Ramos (cell line): ENCODE measurements around the gene KRTAP2-4.
"Not testable (repeated sequence)": the region's sequence is repeated elsewhere in the genome, so short reads cannot be mapped to it uniquely, and the experiment has no call there.

ENCODE experiments used
- in situ Hi-C: fragments of 300-500 bp; cut with MboI; formaldehyde crosslinking; loops from one replicate; pipeline ENCODE4 v1.14.3; 2022; ENCODE audit warnings: low sequenced_read_pairs; ENCODE audit not compliant: unreplicated experiment

Gene KRTAP2-4, protein sequence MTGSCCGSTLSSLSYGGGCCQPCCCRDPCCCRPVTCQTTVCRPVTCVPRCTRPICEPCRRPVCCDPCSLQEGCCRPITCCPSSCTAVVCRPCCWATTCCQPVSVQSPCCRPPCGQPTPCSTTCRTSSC

DNA sequence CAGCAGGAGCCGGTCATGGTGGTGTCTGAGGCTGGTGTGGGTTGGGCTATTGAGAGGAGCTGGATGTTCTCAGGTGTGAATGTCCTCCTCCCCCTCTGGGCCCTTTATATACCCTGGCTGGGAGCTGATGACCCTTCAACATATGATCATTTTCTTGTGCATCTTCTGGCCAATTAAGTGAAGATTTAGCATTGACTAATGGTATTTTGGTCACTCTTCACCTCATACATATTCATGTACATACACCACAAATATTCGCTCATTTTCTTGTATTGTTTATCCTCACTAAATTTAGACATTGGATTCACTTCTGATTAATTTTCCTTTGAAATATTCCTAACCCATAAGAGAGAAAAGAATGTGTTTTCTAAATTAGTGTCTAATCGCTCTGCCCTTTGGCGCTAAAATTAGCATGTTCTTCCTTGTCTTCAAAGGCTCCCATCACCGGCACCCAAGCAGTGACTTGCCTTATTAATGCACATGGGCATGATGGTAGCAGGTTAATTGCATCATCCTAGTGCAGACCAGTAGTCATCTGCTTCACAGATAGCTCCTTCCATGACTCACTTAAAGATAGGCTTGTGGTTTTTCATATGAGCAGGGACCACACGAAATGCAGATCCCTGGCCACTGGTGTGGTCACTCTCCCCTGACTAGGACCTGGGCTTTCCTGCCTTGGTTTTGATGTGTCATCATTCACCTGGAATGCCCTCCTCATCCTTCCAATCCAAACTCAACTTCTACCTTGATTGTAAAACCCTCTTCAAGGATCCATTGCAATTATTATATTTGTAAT is at the start of gene KRTAP2-4:
Gene KRTAP2-4, minus strand, starts transcription at position 51 of the 796 bp plus-strand sequence. Its CDS starts 34 bp downstream, at position 17.
- in situ Hi-C loops = no loop called here

DNA sequence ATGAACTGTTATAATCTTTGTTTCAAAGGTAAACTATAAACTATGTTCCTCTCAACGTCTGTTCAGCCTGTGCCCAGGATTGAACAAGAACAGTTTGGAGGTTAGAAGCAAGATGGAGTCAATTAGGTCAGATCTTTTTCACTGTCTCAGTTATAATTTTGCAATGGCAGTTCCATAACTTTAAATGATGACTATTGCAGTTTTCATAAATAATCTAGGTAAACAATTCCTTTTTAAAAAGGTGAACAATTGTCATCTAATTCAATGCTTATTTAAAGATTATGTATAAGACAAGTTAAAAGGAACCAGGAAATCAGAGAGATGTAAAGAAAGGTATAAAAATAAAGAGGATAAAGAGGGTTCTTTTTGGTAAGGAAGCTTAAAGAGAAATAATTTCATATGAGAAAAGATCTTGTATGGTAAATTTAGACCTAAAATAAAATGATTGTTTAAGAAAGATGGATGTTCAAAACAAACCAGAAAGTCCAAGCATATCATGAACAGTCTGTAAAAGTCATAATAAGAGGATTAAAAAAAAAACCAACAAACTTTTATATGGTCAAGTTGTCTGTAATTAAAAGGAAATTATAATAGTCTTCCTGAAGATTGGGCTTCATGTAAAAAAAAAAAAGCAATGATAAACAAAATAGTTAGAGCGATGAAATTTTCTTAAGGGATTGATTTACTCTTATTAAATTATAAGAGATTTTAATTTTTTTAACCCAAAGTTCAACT is 45.6 kb upstream of the KRTAP2-4 start:
- in situ Hi-C loops = no loop called here

DNA sequence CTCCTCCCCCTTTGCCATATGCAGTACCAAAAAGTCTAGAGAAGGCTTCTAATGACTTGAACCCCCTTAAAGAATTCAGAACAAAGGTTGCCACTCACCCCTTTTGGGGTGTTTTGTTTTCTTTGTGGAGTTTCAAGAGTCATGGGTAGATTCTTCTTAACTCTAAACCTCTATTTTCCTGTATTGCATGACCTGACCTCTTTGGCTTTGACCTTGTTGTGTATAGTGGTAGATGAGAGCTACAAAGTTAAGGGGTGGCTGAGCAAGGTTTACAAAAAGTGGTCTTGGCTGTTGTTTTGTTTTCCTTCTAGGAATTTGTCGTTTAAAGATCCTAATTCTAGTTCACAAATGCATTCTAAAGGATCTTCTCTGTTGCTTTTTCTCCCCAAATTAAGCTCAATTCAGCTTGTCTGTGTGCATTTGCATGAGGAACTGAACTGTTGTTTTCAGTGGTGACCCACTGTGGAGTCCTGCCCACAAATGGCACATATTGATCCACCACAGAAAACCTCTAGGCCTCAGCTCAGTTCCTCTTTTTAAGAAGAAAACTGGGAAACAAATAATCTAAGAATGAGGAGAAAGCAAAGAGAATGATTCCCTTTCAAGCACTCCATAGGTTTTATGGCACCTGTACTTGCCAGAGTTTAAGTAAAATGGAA is 43.2 kb upstream of the KRTAP2-4 start:
- in situ Hi-C loops = not testable (repeated sequence)

DNA sequence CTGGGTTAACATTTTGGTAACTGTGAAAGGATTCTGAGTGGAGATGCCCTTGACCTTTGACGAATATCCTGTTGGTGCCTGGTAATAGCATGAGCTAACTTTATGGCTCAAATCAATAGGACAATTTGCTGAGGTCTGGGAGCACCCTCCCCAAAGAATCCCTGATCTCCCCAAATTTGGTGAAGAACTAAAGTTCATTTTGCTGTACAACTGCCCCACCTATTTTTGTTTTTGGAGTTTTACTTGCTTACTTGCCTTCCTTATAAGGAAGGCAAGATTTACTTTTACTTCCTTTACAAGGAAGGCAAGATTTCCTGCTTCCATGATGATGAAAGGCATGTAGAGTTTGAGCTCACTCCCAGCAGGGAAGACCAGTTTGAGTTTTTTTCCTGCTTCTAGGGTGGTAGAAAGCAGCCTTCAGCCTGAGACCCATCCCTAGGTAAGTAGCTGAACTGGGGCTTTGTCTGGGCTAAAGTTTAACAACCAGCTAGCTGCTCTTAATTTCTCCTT is 42.3 kb upstream of the KRTAP2-4 start:
- in situ Hi-C loops = no loop called here

DNA sequence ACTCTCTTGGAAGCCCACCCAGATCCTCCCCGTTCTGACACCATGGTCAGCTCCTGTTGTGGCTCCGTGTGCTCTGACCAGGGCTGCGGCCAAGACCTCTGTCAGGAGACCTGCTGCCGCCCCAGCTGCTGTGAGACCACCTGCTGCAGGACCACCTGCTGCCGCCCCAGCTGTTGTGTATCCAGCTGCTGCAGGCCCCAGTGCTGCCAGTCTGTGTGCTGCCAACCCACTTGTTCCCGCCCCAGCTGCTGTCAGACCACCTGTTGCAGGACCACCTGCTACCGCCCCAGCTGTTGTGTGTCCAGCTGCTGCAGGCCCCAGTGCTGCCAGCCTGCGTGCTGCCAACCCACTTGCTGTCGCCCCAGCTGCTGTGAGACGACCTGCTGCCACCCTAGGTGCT is 39.7 kb upstream of the KRTAP2-4 start, which contains the start of gene KRTAP4-9:
Gene KRTAP4-9, plus strand, starts transcription at position 43 of the 400 bp plus-strand sequence. Its CDS starts 0 bp downstream, at position 43.
- in situ Hi-C loops = not testable (repeated sequence)

DNA sequence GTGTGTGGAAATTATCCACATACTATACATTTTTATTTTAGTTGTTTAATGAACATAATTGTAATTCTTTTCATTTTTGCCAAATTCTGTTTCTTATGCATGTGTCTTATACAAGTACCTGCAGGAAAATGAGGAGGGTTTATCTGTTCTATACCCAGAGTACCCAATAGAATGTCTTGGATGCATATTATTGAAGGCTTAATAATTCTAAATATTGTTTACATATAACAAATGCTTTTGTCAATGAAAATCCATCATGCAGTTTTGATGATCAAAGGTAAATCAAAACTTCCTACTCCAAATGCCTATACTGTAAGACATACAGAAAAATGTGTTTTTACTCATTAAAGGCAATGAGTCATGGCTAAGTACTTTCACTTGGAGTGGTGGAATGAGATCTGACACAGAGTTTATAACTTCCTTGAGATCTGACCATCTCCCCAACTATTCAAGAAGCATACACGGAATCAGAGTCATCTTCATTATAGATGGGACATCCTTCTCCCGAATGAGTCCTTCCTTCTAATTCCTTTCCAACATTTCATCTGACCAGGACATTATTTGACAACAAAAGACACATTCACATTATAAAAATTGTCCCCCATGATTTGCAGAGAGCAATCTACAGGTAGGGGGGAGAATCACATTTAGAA is 38.8 kb upstream of the KRTAP2-4 start:
- in situ Hi-C loops = not testable (repeated sequence)

DNA sequence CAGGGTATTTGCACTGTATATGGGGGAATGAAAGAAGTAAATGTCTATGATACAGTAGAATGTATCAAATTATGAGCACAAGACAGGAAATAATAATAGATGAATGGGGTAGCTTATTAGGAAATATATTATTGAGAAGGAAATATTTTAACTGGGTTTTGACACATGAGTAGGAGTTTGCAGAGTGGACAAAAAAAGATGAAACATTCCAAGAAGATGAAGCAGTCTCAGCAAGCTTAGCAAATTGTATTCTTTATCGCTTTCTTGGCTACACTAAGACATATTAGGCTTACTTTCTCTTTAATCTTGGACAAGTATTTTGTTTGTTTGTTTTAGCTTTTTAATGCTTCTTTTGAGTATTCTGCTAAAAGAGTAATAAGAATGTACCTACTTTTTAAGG is 38.2 kb upstream of the KRTAP2-4 start:
- in situ Hi-C loops = no loop called here

DNA sequence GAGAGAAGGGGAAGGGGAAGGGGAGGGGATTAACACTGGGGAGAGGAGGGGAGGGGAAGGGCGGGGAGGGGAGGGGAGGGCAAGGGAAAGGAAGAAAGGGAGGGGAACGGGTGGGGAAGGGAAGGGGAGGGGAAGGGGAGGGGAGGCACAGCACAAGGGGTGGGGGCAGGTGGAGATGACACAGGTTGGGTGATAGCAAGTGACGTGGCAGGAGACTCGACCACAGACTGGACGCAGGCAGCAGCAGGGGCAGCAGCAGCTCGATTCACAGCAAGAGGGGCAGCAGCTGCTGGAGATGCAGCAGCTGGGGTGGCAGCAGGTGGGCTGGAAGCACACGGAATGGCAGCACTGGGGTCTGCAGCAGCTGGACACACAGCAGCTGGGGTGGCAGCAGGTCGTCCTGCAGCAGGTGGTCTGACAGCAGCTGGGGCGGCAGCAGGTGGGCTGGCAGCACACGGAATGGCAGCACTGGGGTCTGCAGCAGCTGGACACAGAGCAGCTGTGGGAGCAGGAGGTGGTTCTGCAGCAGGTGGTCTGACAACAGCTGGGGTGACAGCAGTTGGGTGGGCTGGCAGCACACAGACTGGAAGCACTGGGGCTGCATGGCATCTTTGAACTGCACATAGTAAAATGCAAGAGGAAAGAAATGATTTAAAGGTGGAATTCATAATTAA is 36.0 kb upstream of the KRTAP2-4 start, which contains the start of gene KRTAP4-16:
Gene KRTAP4-16, minus strand, starts transcription at position 624 of the 674 bp plus-strand sequence. Its CDS starts 0 bp downstream, at position 624.
- in situ Hi-C loops = no loop called here

DNA sequence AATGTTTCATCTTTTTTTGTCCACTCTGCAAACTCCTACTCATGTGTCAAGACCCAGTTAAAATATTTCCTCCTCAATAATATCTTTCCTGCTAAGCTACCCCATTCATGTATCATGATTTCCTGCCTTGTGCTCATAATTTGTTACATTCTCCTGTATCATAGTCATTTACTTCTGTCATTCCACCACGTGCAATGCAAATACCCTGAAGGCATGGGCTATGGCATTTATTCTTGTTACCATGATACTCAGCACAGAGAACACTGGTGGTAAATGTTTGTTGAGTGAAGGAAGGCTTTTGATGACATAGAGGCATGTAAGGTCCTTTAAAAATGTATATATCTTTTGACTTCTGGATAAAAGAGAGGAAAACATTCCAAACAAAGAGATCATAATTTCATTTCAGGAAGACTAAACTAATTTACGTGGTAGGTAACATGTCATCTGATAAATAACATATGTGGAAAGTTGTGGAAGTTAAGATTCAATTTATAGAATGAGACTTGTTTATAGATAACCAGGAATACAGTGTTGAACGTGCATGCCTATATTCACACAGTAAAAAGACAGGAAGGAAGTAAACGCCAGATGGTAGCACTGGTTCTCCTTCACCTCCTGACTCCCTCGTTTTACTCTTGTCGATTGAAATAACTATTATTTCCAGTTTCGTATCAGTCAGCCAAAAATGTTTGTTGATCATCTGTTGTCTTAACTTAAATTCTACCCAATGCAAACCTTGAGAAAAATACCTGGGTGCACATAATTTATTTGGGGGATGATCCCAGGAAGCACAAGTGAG is 34.2 kb upstream of the KRTAP2-4 start:
- in situ Hi-C loops = not testable (repeated sequence)

DNA sequence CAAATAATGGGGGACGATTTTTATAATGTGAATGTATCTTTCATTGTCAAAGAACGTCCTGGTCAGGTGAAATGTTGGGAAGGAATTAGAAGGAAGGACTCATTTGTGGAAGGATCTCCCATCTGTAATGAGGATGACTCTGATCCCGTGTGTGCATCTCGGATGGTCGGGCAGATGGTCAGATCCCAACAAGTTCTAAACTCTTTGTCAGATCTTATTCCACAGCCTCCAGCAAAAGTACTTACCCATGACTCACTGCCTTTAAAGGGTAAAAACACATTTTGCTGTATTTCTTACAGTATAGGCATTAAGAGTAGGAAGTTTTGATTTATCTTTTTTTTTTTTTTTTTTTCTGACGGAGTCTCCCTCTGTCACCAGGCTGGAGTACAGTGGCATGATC is 32.8 kb upstream of the KRTAP2-4 start:
- in situ Hi-C loops = no loop called here

DNA sequence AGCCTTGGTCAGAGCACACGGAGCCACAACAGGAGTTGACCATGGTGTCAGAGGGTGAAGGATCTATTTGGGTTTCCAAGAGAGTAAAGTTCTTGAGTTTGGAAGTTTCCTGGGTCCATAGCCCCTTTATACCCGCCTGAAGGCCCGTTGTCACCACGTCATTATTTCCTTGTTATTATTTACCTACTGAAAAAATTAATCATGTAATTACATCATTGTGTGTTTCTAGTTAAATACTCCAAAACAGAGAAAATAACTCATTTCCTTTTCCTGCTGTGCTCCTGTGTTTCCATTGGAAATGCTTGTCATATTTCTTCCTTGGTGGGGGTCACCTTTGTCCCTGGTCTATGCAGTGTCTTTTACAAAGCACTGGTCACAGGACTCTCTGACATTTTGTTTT is 32.4 kb upstream of the KRTAP2-4 start, which contains the start of gene KRTAP4-8:
Gene KRTAP4-8, minus strand, starts transcription at position 101 of the 400 bp plus-strand sequence. Its CDS starts 58 bp downstream, at position 43.
- in situ Hi-C loops = no loop called here

DNA sequence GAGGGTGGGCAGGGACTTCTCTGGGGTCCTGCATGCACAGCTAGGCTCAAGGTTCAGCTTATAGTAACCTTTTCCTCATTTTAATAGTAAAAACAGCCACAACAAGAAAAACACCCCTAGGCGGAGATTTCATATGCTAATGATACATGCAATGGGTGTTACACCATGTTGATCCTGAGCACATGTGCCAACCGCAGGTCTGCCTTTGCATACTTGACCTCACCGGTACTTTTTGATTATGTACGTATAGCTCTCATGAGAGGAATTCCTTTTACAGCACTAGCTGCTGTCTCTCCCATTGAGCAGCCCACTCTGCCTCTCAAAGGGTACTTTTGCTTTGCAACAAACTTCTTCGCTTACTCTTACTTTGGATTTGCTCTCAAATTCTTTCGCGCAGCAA is 30.4 kb upstream of the KRTAP2-4 start:
- in situ Hi-C loops = no loop called here

DNA sequence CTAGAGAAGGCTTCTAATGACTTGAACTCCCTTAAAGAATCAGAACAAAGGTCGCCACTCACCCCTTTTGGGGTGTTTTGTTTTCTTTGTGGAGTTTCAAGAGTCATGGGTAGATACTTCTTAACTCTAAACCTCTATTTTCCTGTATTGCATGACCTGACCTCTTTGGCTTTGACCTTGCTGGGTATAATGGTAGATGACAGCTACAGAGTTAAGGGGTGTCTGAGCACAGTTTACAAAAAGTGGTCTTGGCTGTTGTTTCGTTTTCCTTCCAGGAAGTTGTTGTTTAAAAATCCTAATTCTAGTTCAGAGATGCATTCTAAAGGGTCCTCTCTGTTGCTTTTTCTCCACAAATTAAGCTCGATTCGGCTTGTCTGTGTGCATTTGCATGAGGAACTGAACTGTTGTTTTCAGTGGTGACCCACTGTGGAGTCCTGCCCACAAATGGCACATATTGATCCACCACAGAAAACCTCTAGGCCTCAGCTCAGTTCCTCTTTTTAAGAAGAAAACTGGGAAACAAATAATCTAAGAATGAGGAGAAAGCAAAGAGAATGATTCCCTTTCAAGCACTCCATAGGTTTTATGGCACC is 23.2 kb upstream of the KRTAP2-4 start:
- in situ Hi-C loops = not testable (repeated sequence)

DNA sequence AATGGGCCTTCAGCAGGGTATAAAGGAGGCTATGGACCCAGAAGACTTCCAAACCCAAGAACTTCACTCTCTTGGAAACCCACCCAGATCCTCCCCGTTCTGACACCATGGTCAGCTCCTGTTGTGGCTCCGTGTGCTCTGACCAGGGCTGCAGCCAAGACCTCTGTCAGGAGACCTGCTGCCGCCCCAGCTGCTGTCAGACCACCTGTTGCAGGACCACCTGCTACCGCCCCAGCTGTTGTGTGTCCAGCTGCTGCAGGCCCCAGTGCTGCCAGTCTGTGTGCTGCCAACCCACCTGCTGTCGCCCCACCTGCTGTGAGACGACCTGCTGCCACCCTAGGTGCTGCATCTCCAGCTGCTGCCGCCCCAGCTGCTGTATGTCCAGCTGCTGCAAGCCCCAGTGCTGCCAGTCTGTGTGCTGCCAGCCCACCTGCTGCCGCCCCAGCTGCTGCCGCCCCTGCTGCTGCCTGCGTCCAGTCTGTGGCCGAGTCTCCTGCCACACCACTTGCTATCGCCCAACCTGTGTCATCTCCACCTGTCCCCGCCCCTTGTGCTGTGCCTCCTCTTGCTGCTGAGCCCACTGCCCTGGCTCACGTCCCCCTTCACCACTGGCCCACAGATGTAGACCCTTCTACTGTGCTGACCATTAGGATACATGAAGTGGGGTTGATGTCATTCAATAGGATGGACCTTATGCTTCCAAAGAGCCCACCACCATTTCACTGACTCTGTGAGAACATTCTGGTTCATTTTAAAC is 18.6 kb upstream of the KRTAP2-4 start, which contains the start of gene KRTAP4-7:
Gene KRTAP4-7, plus strand, starts transcription at position 51 of the 757 bp plus-strand sequence. Its CDS starts 57 bp downstream, at position 108.
- in situ Hi-C loops = not testable (repeated sequence)

DNA sequence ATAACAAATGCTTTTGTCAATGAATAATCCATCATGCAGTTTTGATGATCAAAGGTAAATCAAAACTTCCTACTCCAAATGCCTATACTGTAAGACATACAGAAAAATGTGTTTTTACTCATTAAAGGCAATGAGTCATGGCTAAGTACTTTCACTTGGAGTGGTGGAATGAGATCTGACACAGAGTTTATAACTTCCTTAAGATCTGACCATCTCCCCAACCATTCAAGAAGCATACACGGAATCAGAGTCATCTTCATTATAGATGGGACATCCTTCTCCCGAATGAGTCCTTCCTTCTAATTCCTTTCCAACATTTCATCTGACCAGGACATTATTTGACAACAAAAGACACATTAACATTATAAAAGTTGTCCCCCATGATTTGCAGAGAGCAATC is 17.7 kb upstream of the KRTAP2-4 start:
- in situ Hi-C loops = not testable (repeated sequence)

DNA sequence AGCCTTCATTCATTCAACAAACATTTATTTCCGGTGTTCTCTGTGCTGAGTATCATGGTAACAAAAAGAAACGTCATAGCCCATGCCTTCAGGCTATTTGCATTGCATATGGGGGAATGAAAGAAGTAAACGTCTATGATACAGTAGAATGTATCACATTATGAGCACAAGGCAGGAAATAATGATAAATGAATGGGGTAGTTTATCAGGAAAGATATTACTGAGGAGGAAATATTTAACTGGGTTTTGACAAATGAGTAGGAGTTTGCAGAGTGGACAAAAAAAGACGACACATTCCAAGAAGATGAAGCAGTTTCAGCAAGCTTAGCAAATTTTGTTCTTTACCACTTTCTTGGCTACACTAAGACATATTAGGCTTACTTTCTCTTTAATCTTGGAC is 16.9 kb upstream of the KRTAP2-4 start:
- in situ Hi-C loops = no loop called here

DNA sequence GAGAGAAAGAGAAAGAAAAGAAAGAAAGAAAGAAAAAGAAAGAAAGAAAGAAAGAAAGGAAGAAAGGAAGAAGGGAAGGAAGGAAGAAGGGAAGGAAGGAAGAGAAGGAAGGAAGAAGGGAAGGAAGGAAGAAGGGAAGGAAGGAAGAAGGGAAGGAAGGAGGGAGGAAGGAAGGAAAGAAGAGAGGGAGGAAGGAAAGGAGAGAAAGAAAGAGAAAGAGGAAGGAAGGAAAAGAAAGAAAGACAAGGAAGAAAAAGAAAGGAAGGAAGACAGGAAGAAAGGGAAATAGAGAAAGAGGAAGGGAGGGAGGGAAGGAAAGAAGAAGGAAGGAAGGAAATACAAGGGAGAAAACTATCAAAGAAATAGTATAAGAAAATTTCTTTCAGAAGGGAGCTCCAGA is 11.1 kb upstream of the KRTAP2-4 start:
- in situ Hi-C loops = no loop called here
